Neural cell (in vitro differentiated cells): ENCODE measurements around the gene WDFY1. TPM values are rescaled to one million over a fixed set of nuclear protein-coding genes. Genes with fewer than 3 reads are reported as not detected.

Experiments used
- H2AFZ ChIP-seq: fragments of 200-600, 300-800 bp; sonication (generic), shearing (Covaris generic); 2 replicates; pipeline ENCODE4 v1.6.0; 2014; ENCODE audit warnings: low read depth, mild to moderate bottlenecking, antibody characterized with exemption, low read length, moderate library complexity
- H3F3A ChIP-seq: fragments of 200-600 bp; shearing (Covaris generic); 2 replicates; pipeline ENCODE4 v1.6.1; 2016; ENCODE audit warnings: mild to moderate bottlenecking, moderate library complexity, mixed read lengths, antibody characterized with exemption, low read length; ENCODE audit not compliant: insufficient read depth, poor library complexity, severe bottlenecking
- H3K27ac ChIP-seq: fragments of 200-600, 300-800 bp; sonication (generic), shearing (Covaris generic); 2 replicates; pipeline ENCODE4 v1.5.1; 2014; ENCODE audit warnings: mild to moderate bottlenecking, low read length, moderate library complexity
- H3K27me3 ChIP-seq: fragments of 300-800, 200-600 bp; sonication (generic), shearing (Covaris generic); 2 replicates; pipeline ENCODE4 v1.6.0; 2014; ENCODE audit warnings: mild to moderate bottlenecking, low read depth, low read length, moderate library complexity; ENCODE audit not compliant: insufficient read depth
- H3K36me3 ChIP-seq: fragments of 300-800, 200-600 bp; sonication (generic), shearing (Covaris generic); 2 replicates; pipeline ENCODE4 v1.5.1; 2014; ENCODE audit warnings: mild to moderate bottlenecking, antibody characterized with exemption, low read length, moderate library complexity; ENCODE audit not compliant: insufficient read depth
- H3K4me2 ChIP-seq: fragments of 300-800, 200-600 bp; sonication (generic), shearing (Covaris generic); 2 replicates; pipeline ENCODE4 v1.6.0; 2014; ENCODE audit warnings: mild to moderate bottlenecking, low read length
- H3K4me3 ChIP-seq: fragments of 300-800, 200-600 bp; sonication (generic), shearing (Covaris generic); 2 replicates; pipeline ENCODE4 v1.5.1; 2014; ENCODE audit warnings: mild to moderate bottlenecking, low read length, moderate library complexity
- H3K79me2 ChIP-seq: fragments of 200-600 bp; shearing (Covaris generic); replicated peaks from 2 replicates; pipeline ENCODE4 v1.6.0; 2014; ENCODE audit warnings: mild to moderate bottlenecking, low read length, moderate library complexity; ENCODE audit not compliant: insufficient read depth
- H3K9ac ChIP-seq: fragments of 300-800, 200-600 bp; sonication (generic), shearing (Covaris generic); 2 replicates; pipeline ENCODE4 v1.6.1; 2016; ENCODE audit warnings: mild to moderate bottlenecking, low read length, mixed read lengths
- H3K9me2 ChIP-seq: fragments of 200-600 bp; shearing (Covaris generic); 2 replicates; pipeline ENCODE4 v1.6.1; 2016; ENCODE audit warnings: mild to moderate bottlenecking, low read length, mixed read lengths; ENCODE audit not compliant: insufficient read depth
- H3K9me3 ChIP-seq: fragments of 200-600, 300-800 bp; sonication (generic), shearing (Covaris generic); 2 replicates; pipeline ENCODE4 v1.6.1; 2016; ENCODE audit warnings: mild to moderate bottlenecking, mixed run types, low read length, moderate library complexity, mixed read lengths
- H4K20me1 ChIP-seq: fragments of 200-600 bp; shearing (Covaris generic); 2 replicates; pipeline ENCODE4 v1.6.1; 2016; ENCODE audit warnings: mild to moderate bottlenecking, mixed run types; ENCODE audit not compliant: insufficient read depth
- EP300 ChIP-seq: fragments of 450-650 bp; conservative IDR thresholded peaks from 2 replicates; pipeline ENCODE4 v1.6.1; 2014; ENCODE audit warnings: antibody characterized with exemption, mild to moderate bottlenecking, moderate library complexity; ENCODE audit not compliant: poor library complexity, severe bottlenecking
- EZH2 ChIP-seq: fragments of 200-600, 300-800 bp; shearing (Covaris generic), sonication (generic); IDR thresholded peaks from 2 replicates; pipeline ENCODE4 v1.6.1; 2014; ENCODE audit warnings: antibody characterized with exemption, low read length, borderline replicate concordance, mild to moderate bottlenecking; ENCODE audit not compliant: insufficient read depth, poor library complexity, severe bottlenecking
- MXI1 ChIP-seq: fragments of 450-650 bp; conservative IDR thresholded peaks from 2 replicates; pipeline ENCODE4 v1.6.1; 2014; ENCODE audit warnings: antibody characterized with exemption, mild to moderate bottlenecking; ENCODE audit not compliant: poor library complexity, severe bottlenecking
- POLR2AphosphoS5 ChIP-seq: IDR thresholded peaks from 2 replicates; pipeline ENCODE4 v1.6.1; 2012
- RAD21 ChIP-seq: fragments of 450-650 bp; conservative IDR thresholded peaks from 2 replicates; pipeline ENCODE4 v1.6.1; 2014; ENCODE audit warnings: antibody characterized with exemption, mild to moderate bottlenecking, moderate library complexity
- SMC3 ChIP-seq: fragments of 450-650 bp; conservative IDR thresholded peaks from 2 replicates; pipeline ENCODE4 v1.6.1; 2014; ENCODE audit warnings: antibody characterized with exemption, mild to moderate bottlenecking, moderate library complexity; ENCODE audit not compliant: poor library complexity
- TAF1 ChIP-seq: IDR thresholded peaks from 2 replicates; pipeline ENCODE4 v1.6.1; 2012; ENCODE audit warnings: low read depth
- polyA plus RNA-seq: library from polyadenylated mRNA; depleted of rRNA; stranded (reverse); fragments of >200 nt; gene quantifications from 2 replicates; pipeline ENCODE4 v1.2.3, GENCODE V29; 2014
- TF ChIP-seq, protein P1 (sequence below): IDR thresholded peaks from 2 replicates; pipeline ENCODE4 v1.6.1; 2012; ENCODE audit warnings: borderline replicate concordance
- TF ChIP-seq, protein P2 (sequence below): fragments of 450-650 bp; IDR thresholded peaks from 2 replicates; pipeline ENCODE4 v1.5.1; 2014; ENCODE audit warnings: antibody characterized with exemption, mild to moderate bottlenecking, moderate library complexity; ENCODE audit not compliant: poor library complexity, severe bottlenecking

WDFY1 gene
- polyA plus RNA-seq, 1 donor from 2014 or later: 49.4 TPM

DNA sequence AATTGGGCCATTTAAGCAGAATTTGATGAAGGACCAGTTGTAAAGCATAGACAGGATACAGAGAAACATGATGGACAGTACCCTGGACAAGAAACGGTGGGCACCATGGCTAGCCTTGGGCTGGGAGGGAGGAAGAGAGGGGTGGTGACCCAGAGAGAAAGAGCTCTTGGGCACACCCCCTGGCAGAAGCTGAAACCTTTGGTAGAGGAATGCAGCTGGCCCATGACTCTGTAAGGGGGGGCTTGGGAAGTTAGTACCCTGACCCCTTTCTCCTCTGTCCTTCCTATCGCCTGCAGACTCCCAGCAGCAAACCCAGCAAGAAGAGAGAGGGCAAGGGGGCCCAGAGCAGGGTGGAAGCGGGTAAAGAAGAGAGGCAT lies 44.7 kb upstream of the WDFY1 start:
- Histone ChIP-seq H3F3A (no peaks in the 10 kb centered on the region), H3K79me2 (no peaks in the 10 kb centered on the region), H3K9me2 (no peaks in the 10 kb centered on the region), H3K27me3 (no peaks in the 10 kb centered on the region), H3K9me3 (no peaks in the 10 kb centered on the region), H3K36me3 (no peaks in the 10 kb centered on the region), H4K20me1 (no peaks in the 10 kb centered on the region), H2AFZ (no peak overlapping the region), H3K4me2 (no peak overlapping the region), H3K4me3 (no peak overlapping the region), H3K9ac (no peak overlapping the region), H3K27ac (no peak overlapping the region)
- TF ChIP-seq SMC3 (no peak), EP300 (no peak), TAF1 (no peak), RAD21 (no peak), MXI1 (no peak), POLR2AphosphoS5 (no peak), EZH2 (no peak)
- TF ChIP-seq, protein P1, sequence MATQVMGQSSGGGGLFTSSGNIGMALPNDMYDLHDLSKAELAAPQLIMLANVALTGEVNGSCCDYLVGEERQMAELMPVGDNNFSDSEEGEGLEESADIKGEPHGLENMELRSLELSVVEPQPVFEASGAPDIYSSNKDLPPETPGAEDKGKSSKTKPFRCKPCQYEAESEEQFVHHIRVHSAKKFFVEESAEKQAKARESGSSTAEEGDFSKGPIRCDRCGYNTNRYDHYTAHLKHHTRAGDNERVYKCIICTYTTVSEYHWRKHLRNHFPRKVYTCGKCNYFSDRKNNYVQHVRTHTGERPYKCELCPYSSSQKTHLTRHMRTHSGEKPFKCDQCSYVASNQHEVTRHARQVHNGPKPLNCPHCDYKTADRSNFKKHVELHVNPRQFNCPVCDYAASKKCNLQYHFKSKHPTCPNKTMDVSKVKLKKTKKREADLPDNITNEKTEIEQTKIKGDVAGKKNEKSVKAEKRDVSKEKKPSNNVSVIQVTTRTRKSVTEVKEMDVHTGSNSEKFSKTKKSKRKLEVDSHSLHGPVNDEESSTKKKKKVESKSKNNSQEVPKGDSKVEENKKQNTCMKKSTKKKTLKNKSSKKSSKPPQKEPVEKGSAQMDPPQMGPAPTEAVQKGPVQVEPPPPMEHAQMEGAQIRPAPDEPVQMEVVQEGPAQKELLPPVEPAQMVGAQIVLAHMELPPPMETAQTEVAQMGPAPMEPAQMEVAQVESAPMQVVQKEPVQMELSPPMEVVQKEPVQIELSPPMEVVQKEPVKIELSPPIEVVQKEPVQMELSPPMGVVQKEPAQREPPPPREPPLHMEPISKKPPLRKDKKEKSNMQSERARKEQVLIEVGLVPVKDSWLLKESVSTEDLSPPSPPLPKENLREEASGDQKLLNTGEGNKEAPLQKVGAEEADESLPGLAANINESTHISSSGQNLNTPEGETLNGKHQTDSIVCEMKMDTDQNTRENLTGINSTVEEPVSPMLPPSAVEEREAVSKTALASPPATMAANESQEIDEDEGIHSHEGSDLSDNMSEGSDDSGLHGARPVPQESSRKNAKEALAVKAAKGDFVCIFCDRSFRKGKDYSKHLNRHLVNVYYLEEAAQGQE: no peak
- TF ChIP-seq, protein P2, sequence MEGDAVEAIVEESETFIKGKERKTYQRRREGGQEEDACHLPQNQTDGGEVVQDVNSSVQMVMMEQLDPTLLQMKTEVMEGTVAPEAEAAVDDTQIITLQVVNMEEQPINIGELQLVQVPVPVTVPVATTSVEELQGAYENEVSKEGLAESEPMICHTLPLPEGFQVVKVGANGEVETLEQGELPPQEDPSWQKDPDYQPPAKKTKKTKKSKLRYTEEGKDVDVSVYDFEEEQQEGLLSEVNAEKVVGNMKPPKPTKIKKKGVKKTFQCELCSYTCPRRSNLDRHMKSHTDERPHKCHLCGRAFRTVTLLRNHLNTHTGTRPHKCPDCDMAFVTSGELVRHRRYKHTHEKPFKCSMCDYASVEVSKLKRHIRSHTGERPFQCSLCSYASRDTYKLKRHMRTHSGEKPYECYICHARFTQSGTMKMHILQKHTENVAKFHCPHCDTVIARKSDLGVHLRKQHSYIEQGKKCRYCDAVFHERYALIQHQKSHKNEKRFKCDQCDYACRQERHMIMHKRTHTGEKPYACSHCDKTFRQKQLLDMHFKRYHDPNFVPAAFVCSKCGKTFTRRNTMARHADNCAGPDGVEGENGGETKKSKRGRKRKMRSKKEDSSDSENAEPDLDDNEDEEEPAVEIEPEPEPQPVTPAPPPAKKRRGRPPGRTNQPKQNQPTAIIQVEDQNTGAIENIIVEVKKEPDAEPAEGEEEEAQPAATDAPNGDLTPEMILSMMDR: no peak

GRCh38 chr2:223989206-223989855 lies 44.2 kb upstream of the WDFY1 start:
- Histone ChIP-seq H3K79me2 (no peaks in the 10 kb centered on the region), H3K4me3 (no peak overlapping the region), H3K36me3 (peaks cover 5% of the 10 kb centered on the region), H3K9me3 (no peaks in the 10 kb centered on the region), H3K27me3 (no peaks in the 10 kb centered on the region), H3K4me2 (no peak overlapping the region), H2AFZ (no peak overlapping the region), H3F3A (no peaks in the 10 kb centered on the region), H3K9ac (no peak overlapping the region), H3K27ac (no peak overlapping the region), H3K9me2 (no peaks in the 10 kb centered on the region), H4K20me1 (no peaks in the 10 kb centered on the region)
- TF ChIP-seq SMC3 (no peak), POLR2AphosphoS5 (no peak)

DNA sequence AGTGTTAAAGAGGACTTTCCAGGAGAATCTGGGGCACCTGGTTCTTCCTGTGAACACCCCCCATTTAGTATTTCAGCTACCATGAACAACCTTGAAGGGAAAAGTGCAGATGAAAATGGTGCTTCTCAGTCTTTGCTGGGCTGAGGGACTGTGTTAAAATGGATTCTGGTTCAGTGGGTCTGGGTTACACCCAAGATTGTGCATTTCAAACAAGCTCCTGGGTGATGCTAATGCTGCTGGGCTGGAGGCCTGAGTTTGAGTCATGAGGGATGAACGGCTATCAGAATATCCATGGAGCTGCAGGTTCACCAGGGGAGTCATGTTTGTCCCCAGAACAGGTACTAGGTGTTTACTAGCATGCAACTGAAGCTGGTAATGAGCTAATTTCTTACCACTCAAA lies 36.1 kb upstream of the WDFY1 start:
- Histone ChIP-seq H3K4me3 (no peak overlapping the region), H3K9me3 (no peaks in the 10 kb centered on the region), H3K27ac (no peak overlapping the region), H2AFZ (no peak overlapping the region), H3K79me2 (no peaks in the 10 kb centered on the region), H3K36me3 (peaks cover 5% of the 10 kb centered on the region), H3F3A (no peaks in the 10 kb centered on the region), H3K9me2 (no peaks in the 10 kb centered on the region), H3K9ac (no peak overlapping the region), H3K4me2 (no peak overlapping the region), H4K20me1 (no peaks in the 10 kb centered on the region), H3K27me3 (no peaks in the 10 kb centered on the region)
- TF ChIP-seq RAD21: no peak
- TF ChIP-seq SMC3: no peak
- no peak for TF ChIP-seq MXI1
- TF ChIP-seq, protein P2: no peak
- TF ChIP-seq, protein P1: no peak
- TF ChIP-seq EZH2: no peak
- TF ChIP-seq POLR2AphosphoS5: no peak
- TF ChIP-seq EP300: no peak
